Measurements from ENCODE around the gene TMEM167B. TPM values are rescaled to one million over a fixed set of nuclear protein-coding genes. Genes with fewer than 3 reads are reported as not detected.

The TMEM167B gene
- polyA plus RNA-seq, 1 of the 3 experiments (the other 2 are of a cell fraction), result 12.7 TPM

- Histone ChIP-seq H3K9me3 (no peaks in the 10 kb centered on the region), H3F3A (replicated peaks; ENCODE audit: insufficient read depth) (peaks cover 11% of the 10 kb centered on the region), H3K4me3 (ENCODE audit: low read depth in 2 of 2, low read length in 1 of 2) (no peak overlapping the region), H3K27me3 (ENCODE audit: insufficient read depth) (no peaks in the 10 kb centered on the region), H3K9ac (no peak overlapping the region), H3K4me1 (ENCODE audit: control insufficient read depth in 1 of 2, insufficient read depth in 2 of 2, low read depth in 1 of 2, low read length in 1 of 2) (no peaks in the 10 kb centered on the region; a peak in 1 of 4 replicates), H3K9me2 (no peaks in the 10 kb centered on the region), H3K4me2 (no peak overlapping the region), H4K20me1 (ENCODE audit: insufficient read depth) (no peaks in the 10 kb centered on the region), H3K36me3 (replicated peaks in 1 of 2; ENCODE audit: control insufficient read depth in 1 of 2, insufficient read depth in 2 of 2, low read length in 1 of 2) (peaks cover 0 to 9% of the 10 kb centered on the region in 2 experiments), H3K27ac (ENCODE audit: low read depth in 2 of 2, low read length in 1 of 2) (no peak overlapping the region), H3K79me2 (ENCODE audit: insufficient read depth) (peaks cover 32% of the 10 kb centered on the region), H2AFZ (ENCODE audit: low read depth) (no peak overlapping the region)
- POLR2A ChIA-PET, result no interaction called here
- TF ChIP-seq TCF12 (IDR thresholded peaks at IDR 0.05) (no peak), RAD21 (IDR thresholded peaks at IDR 0.05; ENCODE audit: low read length) (no peak), MEF2A (IDR thresholded peaks at IDR 0.05; ENCODE audit: borderline replicate concordance, low read depth) (no peak), ZBTB33 (IDR thresholded peaks at IDR 0.05; ENCODE audit: borderline replicate concordance, low read depth) (no peak), NRF1 (IDR thresholded peaks at IDR 0.05; ENCODE audit: low read depth, low read length) (no peak), PBX3 (IDR thresholded peaks at IDR 0.05) (no peak), SMC3 (IDR thresholded peaks at IDR 0.05; ENCODE audit: low read depth, low read length) (no peak), TAF1 (IDR thresholded peaks at IDR 0.05; ENCODE audit: borderline replicate concordance, low read depth, low read length) (no peak), CTCF (IDR thresholded peaks at IDR 0.05) (no peak)
- WGBS (ENCODE audit: low lambda C conversion rate), result 95% methylated on average over 14 of the region's 20 CpGs
- CTCF ChIA-PET, result interaction anchor here (1.0 to 7.6 kb wide), 2 partner anchors 7 to 10 kb away, joined by 4 to 75 read pairs; partner anchors contain the start of gene ELAPOR1
- DNase-seq, result no peak
Measured at GRCh38 chr1:109104364-109105151, 14.0 kb downstream of the TMEM167B start.

GRCh38 chr1:109105881-109106280 is 15.3 kb downstream of the TMEM167B start:
- Histone ChIP-seq H3K4me2 (no peak overlapping the region), H4K20me1 (ENCODE audit: insufficient read depth) (no peaks in the 10 kb centered on the region), H3K4me3 (ENCODE audit: low read depth in 2 of 2, low read length in 1 of 2) (no peak overlapping the region), H2AFZ (ENCODE audit: low read depth) (no peak overlapping the region), H3K27me3 (ENCODE audit: insufficient read depth) (no peaks in the 10 kb centered on the region), H3K27ac (ENCODE audit: low read depth in 2 of 2, low read length in 1 of 2) (no peak overlapping the region), H3K4me1 (ENCODE audit: control insufficient read depth in 1 of 2, insufficient read depth in 2 of 2, low read depth in 1 of 2, low read length in 1 of 2) (no peaks in the 10 kb centered on the region; a peak in 1 of 4 replicates), H3K9me2 (no peaks in the 10 kb centered on the region), H3K79me2 (ENCODE audit: insufficient read depth) (peaks cover 24% of the 10 kb centered on the region), H3F3A (replicated peaks; ENCODE audit: insufficient read depth) (peaks cover 11% of the 10 kb centered on the region), H3K9me3 (no peaks in the 10 kb centered on the region), H3K9ac (no peak overlapping the region), H3K36me3 (replicated peaks in 1 of 2; ENCODE audit: control insufficient read depth in 1 of 2, insufficient read depth in 2 of 2, low read length in 1 of 2) (peaks cover 0 to 9% of the 10 kb centered on the region in 2 experiments)
- ChIA-PET CTCF (no interaction called here), POLR2A (interaction anchor here (1.3 kb wide), 1 partner anchor 16 kb away, joined by 4 read pairs; the partner anchor contains the start of gene TMEM167B)
- TF ChIP-seq ELF1 (IDR thresholded peaks at IDR 0.05), result no peak
- TF ChIP-seq CTCF (IDR thresholded peaks at IDR 0.05), result no peak
- no peak for TF ChIP-seq RFX5 (IDR thresholded peaks at IDR 0.05; ENCODE audit: low read length)
- TF ChIP-seq TAF1 (IDR thresholded peaks at IDR 0.05; ENCODE audit: borderline replicate concordance, low read depth, low read length), result no peak
- DNase-seq, result no peak
- WGBS (ENCODE audit: low lambda C conversion rate), result 60% methylated on average over 4 of the region's 4 CpGs

Measured in SK-N-SH (cell line).